HG03521 (cell line): Measurements from ENCODE around the gene FBXL13.
"Not testable (repeated sequence)": the region's sequence is repeated elsewhere in the genome, so short reads cannot be mapped to it uniquely, and the experiment has no call there.

Source experiments
- ATAC-seq: cut with Tn5 transposase; IDR thresholded peaks from one replicate; pipeline ENCODE4 v1.9.1; 2021; ENCODE audit warnings: mild to moderate bottlenecking, moderate library complexity; ENCODE audit not compliant: unreplicated experiment

Gene FBXL13

DNA sequence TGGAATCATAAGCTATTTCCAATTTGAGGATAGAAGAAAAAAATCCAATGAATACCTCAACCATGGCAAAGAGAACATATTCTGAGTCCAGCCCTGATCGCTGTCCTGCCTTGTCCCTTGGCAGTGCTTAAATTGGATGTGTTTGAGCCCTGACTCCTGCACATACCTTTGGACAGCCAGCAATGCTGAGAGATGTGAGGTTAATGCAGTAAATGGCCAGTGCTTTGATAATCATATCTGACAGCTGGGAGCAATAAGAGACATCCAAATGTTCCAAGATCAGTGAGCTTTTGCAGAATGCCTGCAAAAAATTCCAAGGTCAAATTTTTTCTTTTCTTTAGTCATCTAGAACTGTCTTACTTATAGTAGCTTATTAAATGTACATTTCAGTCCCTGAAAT is 241.9 kb downstream of the FBXL13 start:
- ATAC-seq = no peak

DNA sequence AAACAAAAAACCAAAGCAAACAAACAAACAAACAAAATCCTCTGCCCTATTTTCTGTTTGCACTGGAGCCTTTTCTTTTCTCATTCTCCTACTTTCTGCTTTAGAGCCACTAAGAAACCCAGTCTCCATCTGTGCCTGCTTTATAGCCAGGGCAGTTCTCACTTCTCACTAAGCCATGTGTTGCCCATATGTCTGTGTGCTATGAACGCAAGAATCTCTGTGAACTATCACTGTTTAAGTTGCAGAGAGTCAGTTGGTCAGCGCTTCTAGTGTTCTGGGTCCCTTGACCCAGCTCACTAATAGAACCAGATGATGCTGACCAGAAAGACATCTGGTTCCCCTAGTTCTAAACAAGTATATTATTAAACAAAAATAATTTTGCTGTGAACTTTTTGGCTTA is 244.4 kb downstream of the FBXL13 start:
- ATAC-seq = no peak

DNA sequence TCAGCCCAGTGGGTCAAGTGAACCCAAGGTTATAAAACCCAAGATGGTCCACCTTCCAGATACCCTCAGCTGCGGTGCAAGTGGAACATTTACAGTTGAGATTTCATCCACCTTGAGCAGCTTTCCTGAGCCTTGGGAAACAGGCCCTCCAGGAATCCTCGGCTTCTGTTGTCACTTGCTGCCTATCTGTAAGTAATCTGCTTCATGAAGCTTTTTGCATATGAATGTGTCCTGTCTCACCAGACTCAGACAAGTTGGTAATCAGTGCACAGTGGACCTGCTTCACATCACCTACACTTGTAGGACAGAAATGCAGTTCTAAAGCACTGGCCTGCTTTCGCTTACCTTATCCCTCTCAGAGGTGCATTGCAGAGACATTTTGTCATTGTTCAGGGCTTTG is 245.5 kb downstream of the FBXL13 start:
- ATAC-seq = no peak

- no peak for ATAC-seq
Measured at GRCh38 chr7:102828286-102828685, 246.3 kb downstream of the FBXL13 start.

GRCh38 chr7:102823390-102824119 is 251.0 kb downstream of the FBXL13 start:
- ATAC-seq = no peak

DNA sequence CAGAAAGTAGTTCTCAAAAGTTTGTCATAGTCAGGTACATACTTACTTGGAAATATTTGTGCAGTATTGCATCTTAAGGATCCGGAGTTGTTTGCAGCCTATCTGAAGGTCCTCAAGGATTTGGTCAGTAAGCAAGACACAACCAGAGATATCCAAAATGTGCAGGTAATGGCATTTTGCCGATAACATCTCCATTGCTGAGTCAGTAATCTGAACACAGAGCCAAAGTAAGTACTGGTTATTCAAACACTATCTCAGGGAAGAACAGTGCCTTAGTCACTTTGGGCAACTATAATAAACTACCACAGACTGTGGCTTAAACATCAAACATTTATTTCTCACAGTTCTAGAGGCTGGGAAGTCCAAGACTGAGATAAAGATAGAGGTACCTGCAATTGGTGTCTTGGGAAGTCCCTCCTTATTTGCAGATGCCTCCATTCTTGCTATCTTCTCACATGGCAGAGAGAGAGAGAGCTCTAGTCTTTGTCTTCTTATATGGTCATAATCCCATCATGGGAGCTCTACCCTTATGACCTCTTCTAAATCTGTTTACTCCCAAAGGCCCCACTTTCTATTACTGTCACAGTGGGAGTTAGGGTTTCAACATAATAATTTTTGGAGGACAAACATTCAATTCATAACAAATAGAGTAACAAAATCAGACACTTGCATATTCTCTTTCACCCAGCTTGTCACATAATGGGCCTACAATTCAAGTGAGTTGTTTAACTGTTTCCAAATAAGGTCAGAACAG is 252.4 kb downstream of the FBXL13 start:
- no peak for ATAC-seq

- no peak for ATAC-seq
Measured at GRCh38 chr7:102819151-102819550, 255.4 kb downstream of the FBXL13 start.

GRCh38 chr7:102817616-102818573 is 256.7 kb downstream of the FBXL13 start:
- no peak for ATAC-seq

DNA sequence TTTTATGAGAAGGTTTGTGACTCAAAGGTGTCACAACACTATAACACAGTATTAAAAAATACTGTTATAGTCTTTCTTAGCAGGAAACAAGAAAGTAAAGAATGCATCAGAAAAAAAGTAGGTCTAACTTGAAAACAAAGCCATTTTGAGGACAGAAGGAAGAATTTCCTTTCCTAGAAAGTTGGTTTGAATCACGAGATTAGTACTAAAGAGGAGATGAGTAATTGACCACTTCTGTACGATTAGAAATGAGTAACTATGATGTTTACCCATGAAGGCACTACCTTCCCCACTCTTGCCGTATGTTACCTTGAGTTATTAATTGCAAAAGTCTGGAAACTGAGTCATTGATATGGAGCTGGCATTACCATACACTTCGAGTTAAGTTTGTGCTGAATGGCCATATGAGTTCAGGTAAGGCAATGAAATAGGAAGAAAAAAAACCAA is 260.5 kb downstream of the FBXL13 start:
- no peak for ATAC-seq

DNA sequence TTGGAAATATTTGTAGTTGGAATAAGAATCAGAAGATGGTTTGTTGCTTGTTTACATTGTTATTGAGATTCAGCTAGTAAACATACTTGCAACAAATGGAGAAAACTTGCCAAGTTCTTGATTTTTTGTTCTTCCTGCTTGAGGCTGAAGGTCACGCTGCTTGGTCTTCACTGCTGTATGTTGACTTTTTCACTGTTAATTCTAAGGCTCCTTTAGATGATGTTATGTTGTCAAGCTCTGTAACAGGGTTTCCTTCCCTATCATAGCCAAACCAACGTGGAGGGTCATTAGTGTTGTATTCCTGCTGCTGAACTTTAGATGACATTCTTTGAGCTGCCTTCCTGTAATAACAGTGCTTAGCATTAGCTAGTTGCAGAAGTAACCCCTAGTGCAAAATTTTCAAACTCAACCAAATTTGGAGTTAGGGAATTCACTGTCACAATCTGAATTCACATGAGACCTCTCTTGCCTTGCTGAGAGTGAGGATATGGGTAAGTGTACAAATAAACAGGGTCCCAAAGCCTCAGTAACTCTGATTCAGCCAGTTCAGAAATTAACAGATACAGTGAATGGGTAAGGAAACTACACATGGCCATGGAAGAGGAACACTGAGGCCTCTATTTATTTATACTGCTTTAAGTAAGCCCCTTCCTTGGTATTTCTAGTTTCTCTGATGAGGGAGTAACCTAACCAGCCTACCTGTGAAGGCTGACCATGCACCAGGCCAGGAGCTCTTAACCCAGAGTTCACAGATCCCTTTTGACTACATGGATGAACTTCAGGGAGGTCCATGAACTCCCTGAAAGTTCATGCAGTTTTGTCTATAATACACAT is 261.2 kb downstream of the FBXL13 start:
- ATAC-seq = no peak

- ATAC-seq = no peak
Measured at GRCh38 chr7:102811942-102812678, 262.5 kb downstream of the FBXL13 start.

- ATAC-seq = no peak
Measured at GRCh38 chr7:102810916-102811315, 263.7 kb downstream of the FBXL13 start.

DNA sequence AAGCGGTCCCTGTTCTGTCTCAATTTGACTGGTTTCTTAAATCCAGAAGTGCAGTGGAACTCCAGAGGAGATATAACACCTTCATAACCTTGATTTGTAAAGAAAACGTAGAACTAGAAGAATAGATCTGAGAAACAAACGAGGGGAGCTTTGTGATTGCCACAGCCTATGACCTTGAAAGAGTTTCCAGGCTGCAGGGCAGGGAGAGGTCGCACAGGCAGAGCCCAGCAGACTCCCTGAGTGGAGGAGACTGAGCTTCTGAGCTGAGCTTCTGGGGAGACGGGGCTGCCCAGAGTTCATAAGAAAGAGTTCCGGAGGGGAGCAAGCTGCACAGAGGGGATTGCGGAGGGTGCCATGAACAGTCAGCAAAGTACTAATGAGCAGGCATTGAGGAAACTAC is 268.0 kb downstream of the FBXL13 start:
- no peak for ATAC-seq

DNA sequence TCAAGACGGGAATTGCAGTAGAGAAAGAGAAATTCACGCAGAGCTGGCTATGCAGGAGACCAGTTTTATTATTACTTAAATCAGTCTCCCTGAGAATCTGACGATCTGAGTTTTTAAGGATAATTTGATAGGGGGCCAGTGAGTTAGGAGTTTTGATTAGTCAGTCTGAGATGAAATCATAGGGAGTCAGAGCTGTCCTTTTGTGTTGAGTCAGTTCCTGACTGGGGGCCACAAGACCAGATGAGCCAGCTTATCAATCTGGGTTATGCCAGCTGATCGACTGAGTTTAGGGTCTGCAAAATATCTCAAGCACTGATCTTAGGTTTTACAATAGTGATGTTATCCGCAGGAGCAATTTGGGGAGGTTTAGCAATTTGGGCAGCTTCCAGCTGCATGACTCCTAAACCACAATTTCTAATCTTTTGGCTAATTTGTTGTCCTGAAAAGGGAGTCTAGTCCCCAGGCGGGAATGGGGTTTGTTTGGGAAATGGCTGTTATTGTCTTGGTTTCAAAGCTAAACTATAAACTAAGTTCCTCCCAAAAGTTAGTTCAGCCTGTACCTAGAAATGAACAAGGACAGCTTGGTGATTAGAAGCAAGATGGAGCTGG is 278.5 kb downstream of the FBXL13 start:
- ATAC-seq = not testable (repeated sequence)

GRCh38 chr7:102794567-102794966 is 280.0 kb downstream of the FBXL13 start:
- not testable (repeated sequence) for ATAC-seq

- ATAC-seq = not testable (repeated sequence)
Measured at GRCh38 chr7:102791831-102792230, 282.8 kb downstream of the FBXL13 start.

GRCh38 chr7:102791367-102791766 is 283.2 kb downstream of the FBXL13 start:
- ATAC-seq = not testable (repeated sequence)

GRCh38 chr7:102790364-102791100 is 284.1 kb downstream of the FBXL13 start:
- not testable (repeated sequence) for ATAC-seq
